ENCODE data around the gene BTNL2.
A peak's percentile ranks its signal among the peaks of the same experiment; 100 is the strongest.
"Not testable (repeated sequence)": the region's sequence is repeated elsewhere in the genome, so short reads cannot be mapped to it uniquely, and the experiment has no call there.

BTNL2 gene

GRCh38 chr6:32371803-32372202 is 35.2 kb downstream of the BTNL2 start, which contains the start of gene TSBP1:
TSBP1 (minus strand) TSS chr6:32371903; CDS start chr6:32371706, 197 bp downstream.
- H3K27ac ChIP-seq = no peak within 1 kb of the TSS
- DNase-seq (ENCODE audit: low read depth, low spot score) = no peak

GRCh38 chr6:32371229-32371628 is 35.8 kb downstream of the BTNL2 start:
- no peak overlapping the region for H3K27ac ChIP-seq
- no peak for DNase-seq (ENCODE audit: low read depth, low spot score)

- no peak overlapping the region for H3K27ac ChIP-seq
- DNase-seq (ENCODE audit: low read depth, low spot score) = peak; percentile 10
These were observed 36.5 kb downstream of the BTNL2 start for GRCh38 chr6:32370505-32370904.

- DNase-seq (ENCODE audit: low read depth, low spot score) = peak; percentile 68
- peak overlapping the region; percentile 17 for H3K27ac ChIP-seq
These were observed 37.3 kb downstream of the BTNL2 start for GRCh38 chr6:32369660-32370059.

- DNase-seq (ENCODE audit: low read depth, low spot score) = no peak
- no peak overlapping the region for H3K27ac ChIP-seq
These were observed 39.3 kb downstream of the BTNL2 start for GRCh38 chr6:32367644-32368043.

- not testable (repeated sequence) for H3K27ac ChIP-seq; DNase-seq (ENCODE audit: low read depth, low spot score)
These were observed 47.8 kb downstream of the BTNL2 start for GRCh38 chr6:32359225-32359624.

- DNase-seq (ENCODE audit: low read depth, low spot score); H3K27ac ChIP-seq: not testable (repeated sequence)
These were observed 48.4 kb downstream of the BTNL2 start for GRCh38 chr6:32358548-32358947.

GRCh38 chr6:32355018-32355417 is 52.0 kb downstream of the BTNL2 start:
- DNase-seq (ENCODE audit: low read depth, low spot score) = no peak
- H3K27ac ChIP-seq = no peak overlapping the region

- no peak for DNase-seq (ENCODE audit: low read depth, low spot score)
- no peak overlapping the region for H3K27ac ChIP-seq
These were observed 53.6 kb downstream of the BTNL2 start for GRCh38 chr6:32353348-32353747.

Measured in epithelial cell of prostate (primary cell).